ENCODE results near the gene XXYLT1.
"Not testable (repeated sequence)": the region's sequence is repeated elsewhere in the genome, so short reads cannot be mapped to it uniquely, and the experiment has no call there.

Gene XXYLT1

DNA sequence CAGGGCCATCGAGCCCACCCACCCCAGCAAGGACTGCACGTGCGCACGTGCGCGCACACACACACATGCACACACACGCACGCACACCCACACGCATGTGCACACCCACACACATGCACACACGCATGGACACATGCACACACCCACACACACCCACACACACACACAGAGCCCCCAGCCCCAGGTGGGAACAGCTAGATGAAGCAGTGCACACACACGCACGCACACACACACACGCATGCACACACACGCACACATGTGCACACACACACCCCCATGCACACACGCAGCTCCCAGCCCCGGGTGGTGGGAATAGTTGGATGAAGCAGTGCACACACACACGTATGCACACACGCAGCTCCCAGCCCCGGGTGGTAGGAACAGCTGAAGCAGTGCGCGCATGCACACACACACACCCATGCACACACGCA, 158.6 kb downstream of the XXYLT1 start:
- DNase-seq (ENCODE audit: low spot score): no peak

GRCh38 chr3:195111766-195112165, 159.2 kb downstream of the XXYLT1 start:
- no peak for DNase-seq (ENCODE audit: low spot score)

GRCh38 chr3:195111319-195111705, 159.6 kb downstream of the XXYLT1 start:
- DNase-seq (ENCODE audit: low spot score): no peak

- no peak for DNase-seq (ENCODE audit: low spot score)
Observed at GRCh38 chr3:195110647-195111318, 160.2 kb downstream of the XXYLT1 start.

DNA sequence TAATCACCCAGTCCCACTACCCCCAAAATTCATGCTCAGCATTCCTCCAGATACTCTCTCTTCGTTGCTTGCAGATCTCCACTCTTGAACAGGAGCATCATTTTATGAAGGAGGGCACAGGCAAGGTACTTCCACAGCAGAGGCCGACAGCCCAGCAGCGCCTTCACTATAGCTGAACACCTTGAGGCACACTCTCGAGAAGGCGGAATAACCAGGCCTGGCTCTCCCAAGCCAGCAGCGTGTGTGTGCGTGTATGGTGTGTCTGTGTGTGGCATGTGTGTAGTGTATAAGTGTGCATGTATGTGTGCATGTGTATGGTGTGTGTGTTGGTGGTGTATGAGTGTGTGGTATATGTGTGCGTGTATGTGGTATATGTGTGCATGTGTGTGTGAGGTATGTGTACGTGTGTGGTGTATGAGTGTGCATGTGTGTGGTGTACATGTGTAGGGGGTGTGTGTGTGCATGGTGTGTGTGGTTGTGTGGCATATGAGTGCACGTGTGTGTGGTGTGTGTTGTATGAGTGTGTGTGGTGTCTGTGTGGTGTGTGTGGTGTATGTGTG, 161.8 kb downstream of the XXYLT1 start:
- no peak for DNase-seq (ENCODE audit: low spot score)

DNA sequence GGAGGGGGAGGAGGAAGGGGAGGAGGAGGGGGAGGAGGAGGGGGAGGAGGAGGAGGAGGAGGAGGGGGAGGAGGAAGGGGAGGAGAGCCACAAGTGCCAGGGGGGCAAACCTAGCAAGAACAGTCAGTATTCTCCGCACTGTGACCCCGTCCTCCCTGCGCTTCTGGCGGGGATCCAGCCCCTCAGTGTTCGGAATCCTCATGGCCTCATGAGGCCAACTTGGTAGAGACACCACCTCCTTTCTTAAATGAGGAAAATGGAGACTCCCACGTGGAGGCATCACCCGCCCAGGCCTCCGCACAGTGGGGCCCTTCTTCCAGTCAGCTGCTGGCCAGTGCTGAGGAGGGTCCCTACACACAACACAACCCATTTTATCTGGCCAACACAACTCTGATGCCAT, 163.4 kb downstream of the XXYLT1 start:
- no peak for DNase-seq (ENCODE audit: low spot score)

GRCh38 chr3:195107031-195107430, 163.9 kb downstream of the XXYLT1 start:
- DNase-seq (ENCODE audit: low spot score): not testable (repeated sequence)

GRCh38 chr3:195106418-195106906, 164.5 kb downstream of the XXYLT1 start:
- peak; percentile 56 for DNase-seq (ENCODE audit: low spot score)

- no peak for DNase-seq (ENCODE audit: low spot score)
Observed at GRCh38 chr3:195105841-195106417, 165.0 kb downstream of the XXYLT1 start.

DNA sequence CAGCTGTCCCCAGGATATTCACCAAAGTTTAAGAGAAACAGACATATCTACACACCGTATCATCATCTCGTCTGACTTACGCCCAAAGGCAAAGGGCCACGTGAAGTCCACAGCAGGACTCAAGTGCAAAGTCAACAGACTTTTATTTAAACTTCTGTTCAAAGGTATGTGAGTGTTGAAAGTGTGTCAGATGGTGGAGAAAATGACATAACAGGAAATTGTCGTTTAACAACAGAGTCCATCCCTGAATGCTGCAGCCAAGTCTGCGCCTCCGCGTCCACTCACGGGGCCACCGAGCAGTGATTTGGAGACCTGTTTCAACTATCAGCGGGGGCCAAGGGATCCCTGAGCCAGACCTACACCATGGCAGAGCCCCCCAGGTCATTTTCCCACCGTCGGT, 165.6 kb downstream of the XXYLT1 start:
- DNase-seq (ENCODE audit: low spot score): no peak

DNA sequence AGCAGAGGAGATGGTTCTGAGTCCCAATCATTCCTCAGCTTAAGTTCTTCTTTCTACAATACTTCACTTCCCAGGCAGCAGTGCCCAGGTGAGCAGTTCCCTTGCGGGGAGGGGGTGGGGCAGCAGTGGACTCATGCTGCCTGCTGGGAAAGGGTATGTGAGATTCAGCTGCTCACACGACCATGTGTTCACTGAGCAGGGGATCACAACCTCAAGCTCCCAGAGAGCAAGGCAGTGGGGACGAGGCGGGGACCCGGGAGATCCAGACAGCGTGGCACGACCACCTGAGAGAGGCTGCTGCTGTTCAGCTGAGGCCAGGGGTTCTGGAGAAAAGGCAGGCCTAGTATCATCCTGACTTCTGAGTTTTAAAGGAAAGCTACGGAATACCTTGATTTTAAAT, 166.6 kb downstream of the XXYLT1 start:
- no peak for DNase-seq (ENCODE audit: low spot score)

DNA sequence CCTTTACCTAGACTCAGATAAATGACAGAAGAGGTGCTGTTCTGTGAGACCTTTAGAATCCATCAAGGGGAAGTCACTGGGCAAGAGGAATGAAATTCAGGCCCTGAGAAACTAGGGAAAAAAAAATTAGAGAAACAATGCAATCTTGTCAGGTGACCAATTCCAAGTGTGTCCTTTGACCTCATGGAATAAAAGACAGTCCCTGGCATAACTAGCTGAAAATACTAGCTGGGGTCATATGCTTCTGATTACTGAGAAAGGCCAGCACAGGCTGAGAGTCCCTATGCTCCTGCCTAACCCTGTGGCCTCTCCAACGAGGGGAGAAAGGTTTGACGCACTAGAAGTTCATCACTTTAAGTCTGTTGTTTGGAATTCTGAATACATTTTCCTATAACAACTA, 167.3 kb downstream of the XXYLT1 start:
- DNase-seq (ENCODE audit: low spot score): no peak

DNA sequence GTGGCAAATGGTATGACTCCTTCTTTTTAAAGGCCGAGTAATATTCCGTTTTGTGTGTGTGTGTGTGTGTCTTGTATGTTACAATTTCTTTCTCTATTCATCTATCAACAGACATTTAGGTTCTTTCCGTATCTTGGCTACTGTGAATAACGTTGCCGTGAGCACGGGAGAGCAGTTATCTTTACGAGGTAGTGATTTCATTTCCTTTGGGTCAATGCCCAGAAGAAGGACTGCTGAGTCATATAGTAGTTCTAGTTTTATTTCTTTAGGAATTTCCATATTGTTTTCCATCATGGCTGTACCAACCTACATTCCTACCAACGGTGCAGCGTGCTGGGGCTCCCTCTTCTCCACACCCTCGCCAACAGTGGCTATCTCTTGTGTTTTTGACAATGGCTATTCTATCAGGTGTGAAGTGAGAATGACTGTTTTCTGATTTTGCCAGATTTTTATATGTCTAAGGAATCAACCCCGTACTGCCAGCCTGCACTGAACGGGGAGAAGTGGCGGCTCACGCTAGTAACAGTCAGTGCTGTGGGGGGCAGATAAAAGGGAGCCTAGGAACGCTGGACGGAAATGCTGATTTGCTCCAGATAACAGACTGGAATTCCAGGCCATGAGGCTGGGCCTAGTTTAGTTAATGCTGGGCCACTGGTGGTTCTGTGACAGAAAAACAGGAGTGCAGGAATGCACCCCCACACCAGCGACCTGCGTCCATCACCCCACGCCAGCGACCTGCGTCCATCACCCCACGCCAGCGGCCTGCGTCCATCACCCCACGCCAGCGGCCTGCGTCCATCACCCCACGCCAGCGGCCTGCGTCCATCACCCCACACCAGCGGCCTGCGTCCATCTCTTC, 168.1 kb downstream of the XXYLT1 start:
- DNase-seq (ENCODE audit: low spot score): no peak

DNA sequence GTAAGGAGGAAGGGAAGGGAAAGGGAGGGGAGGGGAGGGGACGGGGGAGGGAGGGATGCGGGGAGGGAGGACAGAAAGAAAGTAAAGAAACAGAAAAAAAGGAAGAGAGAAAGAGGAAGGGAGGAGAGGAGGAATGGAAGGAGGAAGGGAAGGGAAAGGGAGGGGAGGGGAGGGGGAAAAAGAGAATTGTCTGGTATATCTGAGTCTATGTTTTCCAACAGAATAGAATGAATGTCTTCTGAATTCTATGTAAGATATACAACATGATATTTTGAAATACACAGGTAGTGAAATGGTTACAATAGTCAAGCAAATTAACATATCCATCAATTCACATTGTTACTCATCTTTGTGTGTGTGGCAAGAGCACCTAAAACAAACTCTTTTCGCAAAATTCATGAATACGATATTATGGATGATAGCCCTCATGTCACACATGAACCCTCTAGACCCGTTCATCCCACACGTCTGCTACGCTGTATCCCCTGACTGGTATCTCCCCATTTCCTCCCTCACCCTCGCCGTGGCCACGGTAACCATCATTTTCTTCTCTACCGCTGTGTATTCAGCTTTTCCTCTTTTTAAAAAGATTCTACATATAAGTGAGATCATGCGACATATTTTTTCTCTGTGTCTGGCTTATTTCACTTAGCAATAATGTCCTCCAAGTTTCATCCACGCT, 168.9 kb downstream of the XXYLT1 start:
- no peak for DNase-seq (ENCODE audit: low spot score)

GRCh38 chr3:195101001-195101583, 169.9 kb downstream of the XXYLT1 start:
- DNase-seq (ENCODE audit: low spot score): no peak

DNA sequence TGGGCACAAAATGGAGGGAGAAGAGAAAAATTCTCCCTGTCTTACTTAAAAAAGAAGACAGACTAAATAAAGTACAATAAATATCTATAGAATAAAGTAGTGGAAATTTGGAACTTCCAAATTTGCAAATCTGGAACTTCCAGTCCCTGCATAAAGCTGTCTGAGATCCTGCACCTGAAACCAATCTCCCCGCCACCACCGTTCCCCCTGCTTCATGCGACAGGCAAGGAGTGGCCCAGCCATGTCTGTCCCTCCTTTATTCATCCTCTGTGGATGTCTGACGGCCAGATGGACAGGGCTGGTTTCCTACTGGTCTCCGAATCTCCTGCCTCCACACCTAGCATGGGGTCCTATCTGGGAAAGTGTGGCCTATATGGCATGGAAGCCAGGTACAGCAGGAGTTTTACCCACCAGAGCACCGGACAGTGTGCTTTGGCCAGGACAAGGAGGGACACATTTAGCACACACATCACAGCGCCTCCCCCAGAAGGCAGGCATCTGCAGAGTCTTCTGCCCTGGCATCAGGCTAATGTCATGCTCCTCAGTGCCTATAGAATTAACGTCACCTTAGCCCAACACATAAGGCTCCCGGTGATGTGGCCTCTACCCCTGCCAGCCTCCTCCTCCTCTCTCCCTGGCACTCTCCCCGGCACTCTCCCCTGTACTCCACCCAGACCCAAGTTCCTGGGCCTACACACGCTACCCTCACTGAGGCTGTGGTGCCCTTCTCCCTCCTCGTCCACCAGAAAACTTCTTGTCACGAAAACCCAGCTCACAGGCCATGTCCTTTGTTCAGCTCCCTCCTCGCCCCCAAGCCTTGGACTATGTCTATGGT, 170.8 kb downstream of the XXYLT1 start:
- no peak for DNase-seq (ENCODE audit: low spot score)

- no peak for DNase-seq (ENCODE audit: low spot score)
Observed at GRCh38 chr3:195098741-195099525, 172.0 kb downstream of the XXYLT1 start.

DNA sequence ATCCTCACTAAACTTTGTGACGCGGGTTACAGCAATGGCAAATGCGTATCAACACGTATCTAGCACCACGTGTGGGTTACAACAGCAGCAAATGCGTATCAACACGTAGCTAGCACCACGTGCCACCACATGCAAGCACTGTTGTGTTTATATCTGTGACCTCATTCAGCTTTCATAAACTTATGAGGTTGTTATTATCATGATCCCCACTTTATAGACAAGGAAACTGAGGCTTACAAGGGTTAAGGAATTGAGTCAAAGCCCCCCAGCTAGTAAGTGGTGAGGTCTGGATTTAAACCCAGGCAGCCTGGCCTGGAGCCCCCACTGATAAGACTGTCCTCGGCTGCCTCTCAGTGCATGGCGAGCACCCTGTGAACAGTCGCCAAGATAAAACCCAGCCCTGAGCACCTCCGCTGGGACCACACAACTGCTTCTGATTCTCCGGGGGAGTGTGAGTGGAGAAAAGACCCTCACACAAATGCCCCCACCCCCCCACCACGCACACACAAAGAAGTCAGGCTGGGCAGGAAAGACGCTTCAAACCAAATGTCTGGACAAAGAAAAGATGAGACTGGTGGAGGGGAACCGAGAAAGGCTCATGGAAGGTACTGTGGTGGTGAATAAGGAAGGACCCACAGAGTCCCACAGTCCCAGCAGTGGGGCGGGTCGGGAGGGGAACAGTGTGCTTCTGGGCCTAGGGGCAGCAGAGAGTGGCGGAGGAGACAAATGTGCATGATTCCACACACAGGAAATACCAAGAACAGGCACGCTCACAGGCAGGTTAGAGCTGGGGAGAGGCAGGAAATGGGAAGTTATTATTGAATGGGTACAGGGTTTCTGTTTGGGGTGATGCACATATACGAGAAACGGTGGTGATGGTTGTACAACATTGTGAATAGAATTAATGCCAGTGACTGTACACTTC, 173.4 kb downstream of the XXYLT1 start:
- no peak for DNase-seq (ENCODE audit: low spot score)
